GM12892 (cell line): ENCODE data around the gene UBE2Q2.

Source experiments
- POLR2A ChIP-seq: IDR thresholded peaks from 2 replicates; pipeline ENCODE4 v1.6.1; 2011; ENCODE audit warnings: low read depth, low read length, control low read depth
- POLR2AphosphoS5 ChIP-seq: IDR thresholded peaks from 2 replicates; pipeline ENCODE4 v1.6.1; 2011; ENCODE audit warnings: low read depth, low read length, control low read depth
- TAF1 ChIP-seq: IDR thresholded peaks from 2 replicates; pipeline ENCODE4 v1.6.1; 2011; ENCODE audit warnings: low read depth, mild to moderate bottlenecking, control low read depth, low read length, borderline replicate concordance

- TF ChIP-seq POLR2A (no peak), TAF1 (no peak), POLR2AphosphoS5 (no peak)
These were observed 24.8 kb downstream of the UBE2Q2 start for GRCh38 chr15:75868019-75868418.
